GM21737 (cell line): Measurements from ENCODE around the gene AGT.
"Not testable (repeated sequence)": the region's sequence is repeated elsewhere in the genome, so short reads cannot be mapped to it uniquely, and the experiment has no call there.

ENCODE experiments used
- ATAC-seq: cut with Tn5 transposase; IDR thresholded peaks from one replicate; pipeline ENCODE4 v1.9.1; 2021; ENCODE audit warnings: mild to moderate bottlenecking, moderate library complexity; ENCODE audit not compliant: unreplicated experiment

Gene AGT

DNA sequence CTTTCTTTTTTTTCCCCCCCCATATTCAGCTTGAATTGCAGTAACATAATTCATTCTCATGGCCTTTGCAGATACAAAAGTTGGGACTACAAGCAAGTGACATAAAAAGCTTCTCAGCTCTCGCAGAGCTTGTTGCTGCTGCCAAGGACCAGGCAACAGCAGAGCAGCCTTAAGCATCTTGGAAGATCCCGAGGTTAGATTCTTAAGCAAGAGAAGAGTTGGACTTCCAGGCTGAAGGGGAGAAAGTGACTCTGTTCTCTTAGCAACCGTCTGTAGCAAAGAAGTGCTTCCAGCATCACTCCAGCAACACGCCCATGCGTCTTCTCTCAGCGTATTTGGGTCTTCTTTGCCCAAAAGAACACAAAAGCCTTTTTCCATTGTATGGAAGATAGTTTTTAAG is 20.7 kb downstream of the AGT start:
- ATAC-seq: no peak

DNA sequence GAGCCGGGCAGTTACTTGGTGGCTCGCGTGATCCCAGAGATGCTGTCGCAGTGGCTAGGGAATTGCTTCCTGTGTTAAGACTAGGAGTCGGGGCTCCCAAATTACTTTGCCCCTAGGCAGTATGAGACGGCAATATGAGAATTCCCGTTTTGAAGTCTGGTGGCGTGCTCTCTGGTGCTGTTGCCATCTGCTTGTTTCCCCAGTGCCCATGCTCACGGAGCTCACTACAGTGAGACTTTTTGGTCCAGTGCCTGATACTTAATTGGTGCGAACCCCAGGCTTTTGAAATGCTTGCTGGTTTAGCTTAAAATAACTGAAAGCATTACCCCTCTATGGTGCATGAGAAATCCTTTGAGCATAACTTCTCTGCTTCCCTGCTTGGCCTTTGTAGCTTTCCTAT is 22.3 kb downstream of the AGT start:
- ATAC-seq: no peak

DNA sequence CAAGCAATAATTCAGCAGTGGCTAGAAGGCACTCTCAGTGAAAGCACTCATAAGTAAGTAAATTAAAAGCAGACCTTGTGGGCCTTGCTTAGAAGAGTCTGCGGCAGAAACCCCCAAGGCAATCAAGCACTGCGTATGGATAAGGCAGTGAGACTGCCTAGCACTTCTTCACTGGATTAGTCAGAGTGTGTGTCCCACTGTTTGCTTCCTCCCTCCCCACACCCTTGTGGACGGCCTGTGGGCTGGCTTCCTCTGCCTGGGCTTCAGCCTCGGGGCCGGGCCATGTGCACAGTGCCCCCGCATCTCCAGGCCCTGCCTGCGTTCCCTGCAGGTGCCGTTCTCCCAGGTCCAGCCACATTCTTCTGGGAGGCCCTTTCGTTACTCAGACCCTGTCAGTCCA is 23.8 kb downstream of the AGT start:
- no peak for ATAC-seq

GRCh38 chr1:230686747-230687146 is 27.2 kb downstream of the AGT start:
- ATAC-seq: no peak

DNA sequence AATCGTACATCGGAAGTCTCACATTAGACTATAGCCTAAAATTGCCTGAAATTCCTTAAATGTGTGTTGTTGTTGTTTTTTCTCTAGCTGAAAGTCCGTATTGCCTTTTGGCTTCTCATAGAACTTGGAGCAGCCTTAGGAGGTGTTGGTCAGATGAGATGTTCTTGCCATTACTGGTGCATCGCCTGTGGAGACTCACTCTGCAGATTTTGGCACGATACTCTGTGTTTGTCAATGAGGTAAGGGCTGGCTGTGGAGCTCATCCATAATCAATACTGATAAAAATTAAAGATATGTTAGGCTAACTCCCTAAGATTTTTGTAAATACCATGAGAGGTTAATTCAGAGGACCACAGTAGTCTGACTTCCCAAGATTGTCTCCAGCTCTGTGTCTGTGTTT is 28.9 kb downstream of the AGT start:
- no peak for ATAC-seq

DNA sequence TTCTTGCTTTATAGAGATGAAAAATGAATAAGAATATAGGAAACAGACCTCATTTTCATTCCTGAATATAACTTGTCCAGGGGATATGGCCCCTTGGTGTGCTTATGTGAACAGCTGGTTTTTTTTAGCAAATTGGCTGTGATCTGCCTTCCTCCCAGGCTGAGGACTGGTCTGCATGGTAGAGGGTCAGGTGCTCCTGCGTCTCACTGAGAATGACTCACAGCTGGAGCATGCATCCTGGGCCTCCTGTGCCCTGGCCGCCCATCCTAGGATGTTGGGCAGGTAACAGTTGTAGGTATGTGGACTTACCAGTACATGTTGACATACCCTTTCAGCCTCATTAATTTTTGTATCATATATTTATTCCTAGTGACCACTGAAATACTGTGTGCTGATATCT is 29.8 kb downstream of the AGT start:
- ATAC-seq: no peak

DNA sequence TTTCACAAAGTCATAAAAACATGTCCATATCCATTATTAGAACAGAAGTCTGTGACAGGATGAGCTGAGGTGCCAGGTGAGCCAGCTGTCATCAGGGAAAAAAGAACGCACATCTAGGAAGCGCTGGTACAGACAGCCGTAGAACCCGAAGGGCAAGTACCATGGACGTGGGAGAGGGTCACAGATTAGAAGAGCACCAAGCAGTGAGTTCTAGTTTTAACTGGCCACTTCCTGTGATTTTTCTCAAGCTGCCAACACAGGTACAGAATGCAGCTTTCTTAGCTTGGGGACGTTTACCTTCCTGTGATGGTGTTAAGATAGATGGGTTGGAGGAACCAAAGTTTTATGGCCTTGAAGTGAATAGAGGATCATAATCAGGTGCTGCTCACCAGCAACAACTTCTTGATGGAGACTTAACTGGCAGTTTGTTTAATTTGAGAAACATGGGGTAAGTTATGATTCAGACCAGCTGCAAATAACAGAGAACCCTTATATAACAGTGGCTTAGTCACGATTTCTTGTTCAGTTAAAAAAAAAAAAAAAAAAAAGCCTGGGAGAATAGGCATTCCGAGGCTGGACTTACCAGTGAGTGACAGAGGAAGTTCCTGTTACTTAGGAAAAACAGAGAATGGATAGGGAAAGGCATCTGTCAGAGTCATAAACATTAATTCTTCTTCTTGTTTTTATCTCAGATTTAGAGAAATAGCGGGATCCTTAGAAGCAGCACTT is 30.9 kb downstream of the AGT start:
- ATAC-seq: no peak

DNA sequence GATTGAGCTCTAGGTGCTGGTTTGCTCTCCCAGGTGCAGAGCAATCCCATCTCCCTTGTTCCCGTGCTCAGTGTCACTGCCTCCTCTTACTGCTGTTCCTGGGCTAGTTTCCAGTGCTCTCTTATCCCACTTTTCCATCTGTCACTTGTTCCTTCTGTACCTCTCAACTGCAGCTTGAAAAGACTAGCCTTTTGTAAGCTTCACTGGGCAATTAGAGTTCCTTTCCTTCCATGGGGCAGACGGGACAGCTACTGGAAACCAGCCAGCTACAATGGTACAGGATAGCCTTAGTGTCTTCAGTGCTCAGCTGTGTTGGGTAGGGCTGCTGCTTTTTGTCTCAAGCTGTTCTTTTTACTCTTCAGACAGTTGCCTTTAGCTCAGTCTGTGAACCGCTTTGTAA is 31.6 kb downstream of the AGT start:
- ATAC-seq: no peak

DNA sequence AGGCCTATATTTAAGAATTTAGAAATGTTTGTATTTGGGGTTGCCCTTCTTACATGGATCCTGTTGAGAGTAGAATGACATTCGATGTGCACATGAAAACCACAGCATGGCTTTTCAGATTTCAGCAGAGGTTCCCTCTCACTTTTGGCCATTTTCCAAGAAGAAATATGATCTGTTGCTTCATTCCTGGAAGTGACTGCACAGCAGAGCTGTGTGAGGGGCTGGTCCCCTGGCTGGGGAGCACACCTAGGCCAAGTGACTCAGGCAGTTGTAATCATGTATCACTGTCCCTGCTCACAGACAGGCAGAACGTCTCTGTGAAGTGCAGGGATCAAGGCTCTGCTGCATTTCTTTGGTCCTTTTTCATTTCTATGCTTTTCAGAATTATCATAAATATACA is 32.3 kb downstream of the AGT start:
- ATAC-seq: no peak

GRCh38 chr1:230680300-230681025 is 33.5 kb downstream of the AGT start:
- no peak for ATAC-seq

DNA sequence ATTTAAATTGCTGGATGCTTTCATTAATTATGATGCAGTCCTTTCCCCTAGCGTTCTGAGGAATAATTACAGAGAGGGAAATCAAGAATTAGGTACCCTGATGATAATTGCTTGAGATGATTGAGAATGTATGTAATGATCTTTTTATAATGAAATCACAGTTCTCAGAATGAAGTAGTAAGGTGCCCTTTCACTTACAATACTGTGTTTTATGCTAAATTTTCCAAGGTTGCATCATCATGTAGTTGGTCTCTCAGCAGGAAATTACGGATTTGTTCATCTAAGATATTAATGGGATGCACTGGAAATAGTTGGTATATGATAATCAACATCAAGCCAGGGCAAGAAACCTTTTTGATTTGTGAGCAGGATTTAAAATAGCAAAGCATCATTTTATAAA is 34.1 kb downstream of the AGT start:
- no peak for ATAC-seq

DNA sequence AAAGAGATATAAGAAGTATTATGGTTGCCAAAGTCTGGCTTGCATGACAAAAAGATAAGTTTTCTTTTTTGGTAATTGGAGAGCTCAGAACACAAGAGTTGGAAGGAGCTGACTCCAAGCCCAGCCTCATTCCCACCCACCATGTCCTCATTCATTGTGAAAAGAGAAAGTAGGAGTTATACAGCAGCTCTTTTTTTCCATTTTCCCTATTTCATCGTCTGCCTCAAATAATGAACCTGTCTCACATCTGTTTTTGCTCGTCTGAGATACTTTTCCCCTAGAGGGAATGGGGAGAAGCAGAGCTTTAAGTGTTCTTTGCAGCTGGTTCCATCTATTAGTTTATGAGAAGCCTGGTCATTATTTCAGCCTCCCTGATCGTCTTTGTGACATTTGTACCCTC is 34.7 kb downstream of the AGT start:
- no peak for ATAC-seq

GRCh38 chr1:230677200-230677599 is 36.7 kb downstream of the AGT start:
- no peak for ATAC-seq

DNA sequence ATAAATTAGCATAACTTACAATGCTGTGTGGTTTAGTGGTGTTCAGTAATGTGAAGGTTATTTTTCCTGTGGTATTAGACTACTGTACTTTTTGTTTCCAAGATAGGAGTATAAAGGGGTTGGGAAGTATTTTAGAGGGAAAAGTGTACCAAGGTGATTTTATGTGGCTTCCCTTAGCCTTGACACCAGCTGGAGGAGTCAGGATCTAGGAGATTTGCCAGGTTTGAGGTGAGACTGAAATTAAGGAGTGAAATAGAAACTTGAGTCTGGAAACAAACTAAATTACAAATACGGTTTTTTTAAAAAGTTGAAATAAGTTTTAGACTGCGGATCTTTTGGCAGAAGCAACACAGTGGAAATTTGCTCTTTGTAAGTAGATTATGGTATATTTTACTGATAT is 39.3 kb downstream of the AGT start:
- no peak for ATAC-seq

DNA sequence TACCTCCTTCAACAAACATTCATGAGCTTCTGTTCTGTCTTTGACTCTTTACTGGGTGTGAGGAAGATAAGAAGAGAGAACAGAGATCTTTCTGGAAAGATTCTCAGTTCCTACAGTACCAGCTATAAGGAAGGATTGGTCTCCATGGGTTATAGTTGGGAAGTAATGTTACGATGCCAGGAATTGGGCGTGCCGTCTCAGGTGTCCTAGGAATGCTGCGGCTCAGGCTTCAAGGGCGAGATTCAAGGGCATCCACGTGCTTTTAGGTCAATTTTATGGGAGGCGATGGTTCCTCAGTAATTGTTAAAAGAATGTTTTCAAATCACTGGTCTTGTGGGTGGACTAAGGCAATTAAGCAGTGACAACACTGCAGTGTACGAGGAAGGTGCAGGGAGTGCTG is 44.4 kb downstream of the AGT start:
- no peak for ATAC-seq

DNA sequence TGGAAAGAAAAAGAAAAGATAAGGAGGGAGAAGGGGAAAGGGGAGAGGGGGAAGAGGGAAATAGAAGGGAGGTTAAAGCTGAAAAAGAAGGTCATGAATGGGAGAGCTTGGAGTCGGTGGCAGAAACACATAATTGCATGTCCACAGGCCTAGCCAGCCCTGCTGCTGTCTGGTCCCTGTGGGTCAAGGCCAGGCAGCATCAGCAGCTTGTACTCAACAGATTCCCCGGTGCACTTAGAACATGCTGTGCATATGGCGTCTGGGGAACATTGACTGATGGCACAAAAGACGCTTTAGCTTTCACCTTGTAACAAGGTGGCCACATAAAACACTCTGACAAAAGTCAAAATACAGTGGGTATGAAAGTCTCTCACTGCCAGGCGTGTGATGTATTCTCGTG is 45.7 kb downstream of the AGT start:
- no peak for ATAC-seq

- ATAC-seq: no peak
These were observed 51.9 kb downstream of the AGT start for GRCh38 chr1:230661976-230662375.

DNA sequence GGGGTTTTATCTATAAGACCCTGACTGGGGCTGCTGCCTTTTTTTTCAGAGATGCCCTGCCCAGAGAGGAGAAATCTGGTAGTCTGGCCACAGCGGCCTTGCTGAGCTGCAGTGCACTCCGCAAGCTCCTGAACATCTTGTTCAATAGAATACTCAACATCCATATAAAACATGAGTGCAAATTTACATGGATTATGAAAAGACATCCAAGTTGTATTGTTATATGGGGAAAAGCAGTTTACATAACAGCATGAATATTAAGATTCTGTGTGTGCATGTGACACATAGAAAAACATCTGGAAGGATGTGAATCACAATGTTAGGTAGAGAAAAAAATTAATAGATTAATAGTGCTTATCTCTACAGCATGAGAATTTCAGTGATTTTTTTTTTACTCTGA is 55.2 kb downstream of the AGT start:
- ATAC-seq: no peak

DNA sequence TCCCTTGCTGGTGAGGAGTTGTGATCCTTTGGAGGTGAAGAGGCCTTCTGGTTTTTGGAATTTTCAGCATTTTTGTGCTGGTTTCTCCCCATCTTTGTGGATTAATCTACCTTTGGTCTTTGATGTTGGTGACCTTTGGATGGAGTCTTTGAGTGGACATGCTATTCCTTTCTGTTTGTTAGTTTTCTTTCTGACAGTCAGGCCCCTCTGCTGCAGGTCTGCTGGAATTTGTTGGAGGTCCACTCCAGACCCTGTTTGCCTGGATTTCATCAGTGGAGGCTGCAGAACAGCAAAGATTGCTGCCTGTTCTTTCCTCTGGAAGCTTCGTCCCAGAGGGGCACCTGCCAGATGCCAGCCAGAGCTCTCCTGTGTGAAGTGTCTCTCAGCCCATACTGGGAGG is 55.8 kb downstream of the AGT start:
- ATAC-seq: not testable (repeated sequence)

DNA sequence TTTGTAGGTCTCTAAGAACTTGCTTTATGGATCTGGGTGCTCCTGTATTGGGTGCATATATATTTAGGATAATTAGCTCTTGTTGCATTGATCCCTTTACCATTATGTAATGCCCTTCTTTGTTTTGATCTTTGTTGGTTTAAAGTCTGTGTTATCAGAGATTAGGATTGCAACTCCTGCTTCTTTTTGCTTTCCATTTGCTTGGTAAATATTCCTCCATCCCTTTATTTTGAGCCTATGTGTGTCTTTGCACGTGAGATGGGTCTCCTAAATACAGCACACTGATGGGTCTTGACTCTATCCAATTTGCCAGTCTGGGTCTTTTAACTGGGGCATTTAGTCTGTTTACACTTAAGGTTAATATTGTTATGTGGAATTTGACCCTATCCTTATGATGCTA is 57.2 kb downstream of the AGT start:
- not testable (repeated sequence) for ATAC-seq
